ENCODE measurements around the gene PLA2G1B.
A peak's percentile ranks its signal among the peaks of the same experiment; 100 is the strongest.
"Not testable (repeated sequence)": the region's sequence is repeated elsewhere in the genome, so short reads cannot be mapped to it uniquely, and the experiment has no call there.

Gene PLA2G1B

DNA sequence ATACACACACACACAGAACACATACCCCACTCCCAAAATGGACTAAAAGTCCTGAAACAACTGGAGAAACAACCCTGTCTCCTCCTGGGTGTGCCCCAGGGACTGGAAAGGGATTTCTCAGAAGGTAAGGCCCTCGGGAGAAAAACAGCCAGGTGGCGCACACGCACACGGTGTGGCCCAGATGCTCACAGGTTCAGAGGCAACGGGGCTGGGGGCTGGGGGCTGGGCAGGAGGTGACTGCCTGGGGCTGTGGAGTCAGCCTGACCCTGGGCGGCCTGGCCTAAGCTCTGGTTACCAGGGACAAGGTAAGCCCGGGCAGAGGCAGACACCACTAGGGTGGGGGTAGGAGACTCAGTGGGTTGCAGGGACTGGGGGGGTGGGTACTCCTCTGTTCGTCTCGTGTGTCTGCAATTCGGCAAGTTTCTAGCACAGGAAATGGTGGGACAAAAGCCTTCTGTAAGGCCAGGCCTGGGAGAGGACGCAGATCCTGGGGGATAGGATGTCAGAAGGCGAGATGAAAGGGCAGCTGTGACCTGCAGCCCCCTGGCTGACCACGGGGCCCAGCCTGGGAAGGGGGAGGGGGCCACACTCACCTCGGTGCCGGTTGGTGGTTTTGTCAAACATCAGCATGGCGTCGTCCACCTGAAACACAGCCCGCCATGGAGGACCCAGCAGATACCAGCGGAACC, 31.0 kb upstream of the PLA2G1B start:
- no peak for DNase-seq

- DNase-seq, result no peak
These were observed 29.5 kb upstream of the PLA2G1B start for GRCh38 chr12:120357104-120357503.

DNA sequence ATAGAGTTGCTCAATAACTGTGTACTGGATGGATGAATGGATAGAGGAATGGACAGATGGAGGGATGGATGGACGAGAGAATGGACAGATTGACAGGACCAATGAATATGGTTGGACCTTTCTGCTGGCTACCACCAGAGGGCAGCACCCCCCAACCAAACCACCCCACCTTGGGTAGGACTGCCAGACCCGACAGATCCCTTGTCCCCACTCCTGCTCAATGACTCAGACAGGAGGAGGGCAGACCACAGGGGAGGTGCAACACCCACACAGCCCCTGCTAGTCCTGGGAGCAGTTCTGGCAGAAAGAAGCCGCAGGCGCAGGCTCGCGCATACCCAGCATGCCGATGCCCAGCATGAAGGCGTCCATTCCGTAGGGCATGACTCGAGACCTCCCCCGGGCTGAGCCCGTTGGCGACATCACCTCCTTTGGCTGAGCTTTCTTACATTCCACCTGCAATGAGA, 29.0 kb upstream of the PLA2G1B start:
- peak; percentile 72 for DNase-seq

DNA sequence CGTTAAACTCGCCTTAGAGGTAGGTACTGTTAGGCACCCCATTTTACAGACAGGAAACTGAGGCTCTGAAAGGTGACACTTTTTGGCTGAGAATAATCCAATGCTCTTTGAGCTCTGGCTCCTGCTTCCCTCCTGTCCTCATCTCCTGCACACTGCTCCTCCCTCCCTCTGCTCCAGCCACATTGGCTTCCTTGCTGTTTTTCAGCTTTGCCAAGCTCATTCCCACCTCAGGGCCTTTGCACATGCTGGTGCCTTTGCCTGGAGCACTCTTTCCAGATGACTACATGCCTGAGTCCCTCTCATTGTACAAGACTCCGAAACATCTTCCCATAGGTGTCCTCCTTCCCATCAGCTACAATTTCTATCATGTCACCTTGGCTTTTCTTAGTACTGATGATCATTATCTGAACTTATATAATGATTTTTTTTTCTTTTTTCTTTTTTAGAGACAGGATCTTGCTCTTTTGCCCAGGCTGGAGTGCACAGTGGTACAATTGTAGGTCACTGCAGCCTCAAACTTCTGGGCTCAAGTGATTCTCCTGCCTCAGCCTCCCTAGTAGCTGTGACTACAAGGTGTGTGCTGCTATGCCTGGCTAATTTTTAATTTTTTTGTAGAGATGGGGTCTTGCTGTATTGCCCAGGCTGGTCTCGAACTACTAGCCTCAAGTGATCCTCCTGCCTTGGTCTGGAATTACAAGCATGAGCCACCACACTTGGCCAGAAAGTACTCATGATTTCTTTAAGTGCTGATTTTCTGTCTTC, 26.2 kb upstream of the PLA2G1B start:
- DNase-seq, result no peak

- DNase-seq, result no peak
These were observed 25.6 kb upstream of the PLA2G1B start for GRCh38 chr12:120353136-120353535.

DNA sequence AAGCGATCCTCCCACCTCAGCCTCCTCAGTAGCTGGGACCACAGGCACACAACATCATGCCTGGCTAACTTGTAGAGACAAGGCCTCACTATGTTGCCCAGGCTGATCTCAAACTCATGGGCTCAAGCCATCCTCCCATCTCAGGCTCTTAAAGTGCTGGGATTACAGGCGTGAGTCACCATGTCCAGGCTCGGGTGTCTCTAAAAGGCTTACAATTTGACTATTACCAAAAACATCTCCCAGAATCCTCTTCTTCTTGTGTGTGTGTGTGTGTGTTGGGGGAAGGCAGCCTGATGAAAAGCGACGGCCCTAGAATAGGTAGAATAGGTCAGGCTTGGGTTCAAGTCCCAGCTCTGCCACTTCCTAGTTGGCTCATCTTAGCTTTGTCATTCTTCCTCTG, 24.5 kb upstream of the PLA2G1B start:
- no peak for DNase-seq

DNA sequence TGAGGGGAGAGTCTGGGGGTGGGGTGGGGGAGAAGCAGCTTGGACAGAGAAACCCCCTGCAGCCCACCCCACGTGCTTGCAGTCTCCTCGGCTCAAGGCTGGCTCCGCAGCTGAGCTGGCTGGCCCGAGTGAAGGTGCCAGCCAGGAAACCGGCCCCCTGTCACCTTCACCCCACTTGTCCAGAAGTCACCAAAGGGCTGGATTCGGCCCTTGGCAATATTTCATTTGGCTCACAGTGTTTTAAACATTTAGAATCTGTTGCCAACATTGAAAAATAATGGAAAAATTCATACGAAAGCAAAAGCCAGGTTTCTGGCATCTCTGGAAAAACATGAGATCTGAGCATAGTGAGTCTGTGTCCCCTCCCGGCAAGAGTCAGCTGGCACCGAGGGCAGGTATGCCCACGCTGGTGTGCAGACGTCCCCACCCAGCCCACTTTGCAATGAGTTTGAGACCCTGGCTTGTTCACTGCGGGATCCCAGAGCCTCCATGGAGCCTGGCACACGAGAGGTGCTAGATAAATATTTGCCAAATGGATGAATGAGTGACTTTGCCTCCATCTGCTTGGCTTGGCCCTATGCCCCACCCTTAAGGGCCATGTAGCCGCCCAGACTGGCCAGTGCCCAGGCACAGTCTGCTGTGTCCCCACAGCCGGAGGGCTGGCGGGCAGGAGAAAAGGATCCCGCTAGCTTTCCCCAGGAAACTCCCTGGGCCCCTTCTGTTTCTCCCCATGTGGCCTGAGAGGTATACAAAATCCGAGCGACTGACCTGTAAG, 23.2 kb upstream of the PLA2G1B start:
- DNase-seq, result no peak

DNA sequence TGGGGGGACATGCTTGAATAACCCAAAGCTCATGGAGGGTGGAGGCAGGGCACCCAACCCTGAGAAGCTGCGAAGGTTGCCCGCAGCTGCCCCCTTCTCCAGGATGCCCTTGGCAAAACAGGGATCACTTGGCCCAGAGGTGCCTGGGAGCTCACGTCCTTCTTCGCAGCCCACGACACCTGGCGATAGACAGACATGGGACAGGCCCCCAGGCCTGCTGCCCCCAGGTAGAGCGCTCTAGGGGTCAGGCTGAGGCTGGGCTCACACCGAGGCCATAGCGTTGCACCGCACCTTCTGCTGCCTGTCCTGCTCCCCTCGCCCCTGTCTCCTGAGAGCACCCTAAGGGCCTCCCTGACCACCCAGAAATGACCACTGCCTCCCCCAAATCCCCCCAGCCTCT, 20.2 kb upstream of the PLA2G1B start:
- DNase-seq, result no peak

- no peak for DNase-seq
These were observed 19.1 kb upstream of the PLA2G1B start for GRCh38 chr12:120346681-120347080.

- no peak for DNase-seq
These were observed 18.5 kb upstream of the PLA2G1B start for GRCh38 chr12:120346031-120346430.

GRCh38 chr12:120343692-120344091, 16.1 kb upstream of the PLA2G1B start:
- DNase-seq, result no peak

DNA sequence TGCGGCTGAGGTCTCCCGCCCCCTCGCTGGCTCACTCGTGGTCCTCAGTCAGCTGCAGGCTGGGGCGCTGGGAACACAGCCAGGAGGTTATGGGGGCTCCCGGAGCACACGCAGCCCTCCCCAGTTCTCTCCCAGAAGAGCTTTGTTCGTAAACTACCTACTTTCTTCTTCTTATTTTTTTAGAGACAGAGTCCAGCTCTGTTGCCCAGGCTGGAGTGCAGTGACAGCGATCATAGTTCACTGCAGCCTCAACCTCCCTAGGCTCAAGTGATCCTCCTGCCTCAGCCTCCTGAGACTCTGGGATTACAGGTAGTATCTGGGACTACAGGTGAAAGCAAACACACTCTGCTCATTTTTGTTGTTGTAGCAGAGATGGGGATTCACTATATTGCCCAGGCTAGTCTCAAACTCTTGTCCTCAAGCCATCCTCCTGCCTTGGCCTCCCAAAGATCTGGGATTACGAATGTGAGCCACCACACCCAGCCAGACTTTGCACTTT, 15.5 kb upstream of the PLA2G1B start:
- DNase-seq, result no peak

- DNase-seq, result no peak
These were observed 14.8 kb upstream of the PLA2G1B start for GRCh38 chr12:120342175-120343038.

GRCh38 chr12:120339256-120339655, 11.7 kb upstream of the PLA2G1B start:
- no peak for DNase-seq

DNA sequence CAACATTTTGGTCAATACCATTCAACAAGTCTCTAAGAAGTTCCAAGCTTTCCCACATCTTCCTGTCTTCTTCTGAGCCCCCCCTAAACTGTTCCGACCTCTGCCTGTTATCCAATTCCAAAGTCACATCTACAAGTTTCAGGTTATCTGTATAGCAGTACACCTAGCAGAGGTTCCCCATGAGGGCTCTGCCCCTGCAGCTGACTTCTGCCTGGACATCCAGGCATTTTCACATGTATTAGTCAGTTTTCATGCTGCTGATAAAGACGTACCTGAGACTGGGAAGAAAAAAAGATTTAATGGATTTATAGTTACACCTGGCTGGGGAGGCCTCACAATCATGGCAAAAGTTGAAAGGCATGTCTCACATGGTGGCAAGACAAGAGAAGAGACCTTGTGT, 10.2 kb upstream of the PLA2G1B start:
- no peak for DNase-seq

GRCh38 chr12:120336392-120336791, 8.8 kb upstream of the PLA2G1B start:
- not testable (repeated sequence) for DNase-seq

DNA sequence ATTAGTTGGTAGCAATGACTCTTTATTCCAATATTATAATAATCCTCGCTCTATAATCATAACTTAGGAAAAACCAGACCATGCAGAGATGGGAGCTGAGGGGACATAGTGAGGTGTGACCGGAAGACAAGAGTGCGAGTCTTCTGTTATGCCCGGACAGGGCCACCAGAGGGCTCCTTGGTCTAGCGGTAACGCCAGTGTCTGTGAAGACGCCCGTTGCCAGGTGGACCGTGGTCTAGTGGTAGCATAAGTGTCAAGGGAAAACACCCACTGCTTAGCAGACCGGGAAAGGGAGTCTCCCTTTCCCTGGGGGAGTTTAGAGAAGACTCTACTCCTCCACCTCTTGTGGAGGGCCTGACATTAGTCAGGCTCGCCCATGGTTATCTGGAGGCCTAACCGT, 7.9 kb upstream of the PLA2G1B start:
- peak; percentile 40 for DNase-seq

DNA sequence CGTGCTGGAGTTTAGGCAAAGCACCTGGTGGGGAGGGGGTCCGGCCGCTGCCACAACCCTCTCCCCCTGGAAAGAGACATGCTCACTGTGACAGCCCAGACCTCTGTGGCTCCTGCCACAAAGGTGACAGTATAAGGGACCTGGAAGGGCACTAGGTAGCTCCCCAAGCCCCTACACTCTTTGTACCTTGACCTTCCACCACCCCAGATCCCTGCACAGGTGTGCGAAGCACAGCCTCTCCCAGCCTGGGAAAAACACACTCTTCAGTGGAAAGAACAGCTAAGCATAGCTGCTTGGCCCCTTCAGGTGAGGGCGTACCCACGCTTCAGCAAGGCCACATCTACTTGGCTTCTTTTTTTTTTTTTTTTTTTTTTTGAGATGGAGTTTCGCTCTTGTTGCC, 4.9 kb upstream of the PLA2G1B start:
- DNase-seq, result no peak

- DNase-seq, result no peak
These were observed 4.5 kb upstream of the PLA2G1B start for GRCh38 chr12:120332041-120332440.

- no peak for DNase-seq
These were observed 3.8 kb upstream of the PLA2G1B start for GRCh38 chr12:120331390-120331789.

DNA sequence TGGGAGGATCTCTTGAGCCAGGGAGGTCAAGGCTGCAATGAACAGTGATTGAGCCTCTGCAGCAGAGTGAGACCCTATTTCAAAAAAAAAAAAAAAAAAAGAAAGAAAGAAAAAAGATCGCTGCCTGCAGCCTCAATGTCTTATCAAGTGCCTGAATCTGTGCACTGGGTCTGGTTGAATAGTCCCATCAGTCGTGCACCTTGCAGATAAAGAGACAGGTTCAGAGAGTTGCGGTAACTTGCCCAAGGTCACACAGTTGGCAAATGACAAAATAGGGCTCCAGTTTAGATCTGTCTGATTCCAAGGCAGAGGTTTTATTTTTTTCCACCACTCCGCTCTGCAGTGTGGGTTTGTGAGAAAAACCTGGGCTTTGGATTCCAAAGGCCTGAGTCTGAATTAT, 649 bp upstream of the PLA2G1B start:
- no peak for DNase-seq

DNA sequence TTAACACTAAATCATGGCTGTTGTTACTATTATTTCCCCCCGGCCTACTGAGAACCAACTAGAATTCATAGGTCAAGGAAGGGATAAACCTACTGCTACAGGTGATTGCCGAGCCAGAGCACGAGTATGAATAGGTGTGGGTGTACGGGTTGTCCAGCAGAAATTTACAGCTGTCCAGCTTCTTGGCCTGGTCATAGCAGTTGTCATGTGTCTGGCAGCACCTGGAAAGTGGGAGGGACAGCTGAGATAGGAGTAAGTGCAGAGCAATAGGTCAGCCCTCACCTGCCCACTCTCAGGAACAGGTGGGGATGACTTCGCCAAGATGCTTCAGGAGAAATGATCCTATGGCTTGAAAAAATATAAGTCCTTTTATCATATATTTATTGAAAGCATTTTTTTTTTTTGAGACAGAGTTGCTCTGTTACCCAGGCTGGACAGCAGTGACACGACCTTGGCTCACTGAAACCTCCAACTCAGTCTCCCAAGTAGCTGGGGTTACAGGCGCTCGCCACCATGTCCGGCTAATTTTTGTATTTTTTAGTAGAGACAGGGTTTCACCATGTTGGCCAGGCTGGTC, 2.6 kb downstream of the PLA2G1B start:
- DNase-seq, result no peak
